22Rv1 (cell line): ENCODE data around the gene ITIH4.

Experiments used
- CTCF ChIP-seq: fragments of 450-650 bp; IDR thresholded peaks from 2 replicates; pipeline ENCODE4 v1.5.1; 2017; ENCODE audit warnings: mild to moderate bottlenecking
- ZFX ChIP-seq: fragments of 450-650 bp; IDR thresholded peaks from 2 replicates; pipeline ENCODE4 v1.6.1; 2017; ENCODE audit warnings: antibody characterized with exemption, borderline replicate concordance

- TF ChIP-seq CTCF (no peak), ZFX (no peak)
Observed at GRCh38 chr3:52827441-52827840, 3.0 kb downstream of the ITIH4 start.
